Stimulated activated CD4-positive, alpha-beta T cell treated with anti-CD3 and anti-CD28 coated beads, TNF-alpha, amount 100 ng/mL, for 4 hours (primary cell): ENCODE results near the gene PCDH18.
"Not testable (repeated sequence)": the region's sequence is repeated elsewhere in the genome, so short reads cannot be mapped to it uniquely, and the experiment has no call there.

Experiments used
- DNase-seq, 3 experiments: peaks; one replicate each; pipeline ENCODE4 v3.0.0-alpha.2; 2020; ENCODE audit warnings: low read depth in 3 of 3

Gene PCDH18

DNA sequence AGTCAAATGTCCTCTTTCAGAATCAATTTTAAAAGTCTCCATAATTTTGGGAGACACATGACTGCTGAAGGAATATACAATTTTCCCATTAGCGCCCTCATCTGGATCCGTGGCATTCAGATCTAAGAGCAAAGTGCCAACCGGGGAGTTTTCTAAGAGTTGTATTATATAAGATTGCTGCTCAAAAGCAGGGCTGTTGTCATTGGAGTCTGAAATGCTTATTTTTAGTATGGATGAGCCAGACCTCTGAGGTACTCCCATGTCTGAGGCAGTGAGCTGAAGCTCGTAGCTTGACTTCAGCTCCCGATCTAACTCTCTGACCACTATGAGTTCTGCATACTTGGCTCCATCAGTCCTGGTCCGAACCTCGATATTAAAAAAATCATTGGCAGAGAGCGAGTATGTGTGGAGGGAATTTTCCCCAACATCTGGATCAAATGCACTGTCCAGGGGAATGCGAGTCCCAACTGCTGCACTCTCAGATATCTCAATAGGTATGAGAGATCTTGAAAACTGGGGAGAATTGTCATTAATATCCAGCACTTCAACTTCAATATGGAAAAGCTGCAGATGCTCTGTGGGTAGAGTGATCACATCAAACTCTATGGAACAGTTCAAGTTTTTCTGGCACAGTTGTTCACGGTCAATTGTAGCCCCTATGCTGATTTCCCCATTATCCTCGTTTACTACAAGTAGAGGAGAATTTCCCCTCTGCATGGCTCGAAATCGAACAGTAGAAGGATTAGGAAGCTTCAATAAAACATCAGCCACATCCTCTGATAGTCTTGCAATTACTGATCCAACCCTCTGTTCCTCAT, 917 bp downstream of the PCDH18 start:
- no peak for DNase-seq

DNA sequence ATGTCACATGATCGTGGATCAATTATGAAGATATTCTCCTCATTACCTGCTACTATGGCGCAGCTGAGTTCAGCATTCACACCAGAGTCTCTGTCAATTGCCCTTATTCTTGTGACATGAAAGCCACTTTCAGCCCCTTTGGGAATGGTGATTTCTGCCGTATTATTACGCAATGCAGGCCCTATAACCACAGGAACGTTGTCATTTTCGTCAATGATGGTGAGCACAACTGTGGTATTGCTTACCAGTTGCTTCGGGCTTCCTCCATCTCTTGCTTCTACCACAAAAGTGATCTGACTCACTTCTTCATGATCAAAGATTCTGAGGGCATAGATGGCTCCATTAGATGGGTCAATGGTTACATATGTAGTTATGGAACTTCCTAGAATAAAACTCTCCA, 2.1 kb downstream of the PCDH18 start:
- DNase-seq: no peak

DNA sequence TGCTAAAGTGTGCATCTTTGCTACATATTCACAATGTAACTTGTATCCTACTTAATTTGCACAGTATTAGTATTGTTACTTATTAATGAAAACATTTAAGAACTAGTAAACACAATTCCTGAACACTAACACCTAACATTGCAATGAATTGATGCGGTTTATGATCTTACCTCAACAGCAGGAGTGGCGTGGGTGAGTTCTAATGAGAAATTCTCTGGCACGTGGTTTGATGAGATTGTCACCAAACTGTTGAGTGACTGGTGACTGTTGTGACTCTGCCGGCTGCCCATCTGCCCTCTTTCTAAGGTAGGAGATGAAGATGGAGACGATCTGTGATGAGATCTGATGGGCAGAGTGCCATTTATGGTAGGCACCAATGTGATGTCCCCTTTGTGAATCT, 2.9 kb downstream of the PCDH18 start:
- no peak for DNase-seq

DNA sequence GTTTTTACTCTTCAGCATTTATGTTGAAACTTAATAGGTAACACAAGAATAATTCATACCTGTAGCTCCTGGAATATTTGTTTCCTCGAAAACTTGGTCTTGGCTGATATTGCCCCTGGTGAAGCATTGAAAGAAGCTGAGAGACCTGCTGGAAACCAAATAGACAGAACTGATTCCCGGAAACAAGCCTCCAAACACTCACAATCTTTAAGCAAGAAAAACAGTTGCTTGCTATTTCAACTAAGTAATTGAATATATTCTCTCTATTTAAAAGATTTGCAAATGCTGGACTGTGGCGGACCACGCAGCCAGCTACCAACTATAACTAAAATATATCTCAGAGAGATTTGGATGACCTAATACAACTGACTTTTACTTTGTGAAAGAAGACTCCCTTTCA, 3.6 kb downstream of the PCDH18 start:
- DNase-seq: no peak

DNA sequence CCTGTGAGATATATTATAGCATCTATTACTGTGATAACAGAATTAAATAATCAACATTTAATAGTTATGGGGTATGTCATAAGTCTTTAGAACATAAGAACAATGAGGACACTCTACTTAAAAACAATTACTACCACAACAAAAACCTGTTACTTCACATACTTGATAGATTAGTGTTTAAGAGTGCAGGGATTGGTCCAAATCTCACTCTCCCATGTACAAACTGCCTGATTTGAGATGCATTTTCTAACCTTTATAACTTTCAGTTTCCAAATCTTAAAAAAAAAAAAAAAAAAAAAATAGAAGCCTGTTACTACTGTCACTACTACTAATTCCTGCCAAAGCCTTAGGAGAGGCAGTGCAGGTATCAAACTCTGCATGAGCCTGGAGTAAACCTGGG, 5.6 kb downstream of the PCDH18 start:
- DNase-seq: no peak

DNA sequence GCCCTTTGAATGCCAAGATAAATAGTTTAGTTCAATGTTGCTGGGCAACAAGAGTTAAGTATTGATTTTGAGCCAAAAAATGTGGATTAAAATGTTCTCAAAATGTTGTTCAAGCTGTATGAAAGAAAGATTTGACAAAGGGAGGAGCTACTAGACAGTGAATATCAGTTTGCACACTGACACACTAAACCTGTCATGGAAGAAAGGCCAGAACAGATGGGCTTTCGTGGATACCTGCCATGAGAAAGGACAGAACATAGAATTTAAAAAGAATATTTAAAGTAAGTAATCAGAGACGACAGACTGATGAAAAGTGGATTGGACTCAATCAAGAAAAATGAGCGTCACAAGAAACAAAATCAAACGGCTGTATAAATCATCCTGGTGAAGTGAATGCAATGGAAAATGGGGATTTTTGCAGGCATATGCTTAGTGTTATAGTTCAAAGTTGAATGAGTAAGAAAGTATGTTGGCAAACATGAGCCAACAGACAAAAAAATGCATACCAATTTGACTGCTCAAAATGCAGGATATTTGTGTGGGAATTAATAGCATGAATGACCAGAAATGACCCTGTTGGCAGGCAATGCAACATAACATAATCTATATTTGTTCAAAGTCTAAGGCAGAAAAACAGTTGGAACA, 7.4 kb downstream of the PCDH18 start:
- DNase-seq: no peak

DNA sequence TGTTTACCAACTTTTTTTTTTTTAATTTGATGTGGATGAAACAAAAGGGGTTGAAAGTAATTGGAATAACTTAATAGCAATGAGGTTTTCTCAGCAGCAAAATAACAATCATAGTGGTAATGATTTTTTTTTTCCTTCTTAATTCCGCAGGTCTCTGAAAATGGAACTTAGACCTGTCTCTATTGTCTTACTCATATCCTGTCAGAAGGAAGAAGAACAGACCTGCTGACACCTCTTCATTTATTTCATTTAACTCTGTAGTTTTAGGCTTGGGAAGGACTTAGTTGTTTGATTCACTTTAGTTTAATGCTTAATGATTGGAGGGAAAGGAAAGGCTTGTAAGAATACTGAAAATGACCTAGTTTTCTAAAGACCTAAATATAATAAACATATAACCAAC, 9.0 kb downstream of the PCDH18 start:
- no peak for DNase-seq

DNA sequence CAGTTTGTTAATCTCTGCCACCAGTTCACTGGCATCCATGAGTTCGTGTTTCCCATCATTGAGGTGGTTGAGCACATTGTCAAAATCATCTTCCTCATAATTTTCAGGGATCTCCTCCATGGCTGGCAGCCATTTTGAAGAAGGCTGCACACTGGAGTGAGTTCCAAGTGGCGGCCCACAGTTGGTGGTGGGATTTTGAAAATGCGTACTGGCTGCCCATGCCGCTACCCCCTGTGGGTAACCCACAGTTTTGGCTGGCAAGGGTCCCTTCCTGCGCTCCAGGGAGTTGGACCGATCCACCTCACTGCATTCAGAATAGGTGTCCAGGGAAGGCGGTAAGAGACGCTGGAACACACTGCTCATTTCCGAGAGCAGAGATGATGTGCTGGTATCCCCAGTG, 11.2 kb downstream of the PCDH18 start:
- no peak for DNase-seq

DNA sequence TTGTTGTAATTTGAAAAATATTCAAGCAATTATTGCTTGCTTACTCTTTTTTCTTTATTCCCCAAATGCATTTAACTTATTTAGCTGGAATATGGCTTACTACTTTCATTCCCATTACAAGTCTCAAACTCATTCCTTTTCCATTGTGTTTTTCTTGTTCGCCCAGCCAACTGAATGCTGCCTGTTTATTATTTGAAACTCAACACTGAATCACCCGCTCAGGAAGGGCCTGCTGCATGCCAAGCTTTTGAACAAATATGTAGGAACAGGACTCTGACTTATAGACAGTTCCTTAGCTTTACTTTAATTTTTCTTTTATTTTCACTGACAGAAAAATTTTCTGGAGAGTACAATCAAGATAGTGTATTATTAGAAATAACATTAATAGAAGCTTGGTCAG, 12.9 kb downstream of the PCDH18 start:
- DNase-seq: no peak

DNA sequence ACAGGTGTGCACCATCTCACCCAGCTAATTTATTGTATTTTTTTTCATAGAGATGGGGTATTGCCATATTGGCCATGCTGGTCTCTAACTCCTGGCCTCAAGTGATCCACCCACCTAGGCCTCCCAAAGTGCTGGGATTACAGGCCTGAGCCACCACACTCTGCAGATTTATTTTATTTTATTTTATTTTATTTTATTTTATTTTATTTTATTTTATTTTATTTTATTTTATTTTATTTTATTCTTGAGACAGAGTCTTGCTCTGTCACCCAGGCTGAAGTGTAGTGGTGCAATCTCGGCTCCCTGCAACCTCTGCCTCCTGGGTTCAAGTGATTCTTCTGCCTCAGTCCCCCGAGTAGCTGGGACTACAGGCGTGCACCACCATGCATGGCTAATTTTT, 15.0 kb downstream of the PCDH18 start:
- not testable (repeated sequence) for DNase-seq

DNA sequence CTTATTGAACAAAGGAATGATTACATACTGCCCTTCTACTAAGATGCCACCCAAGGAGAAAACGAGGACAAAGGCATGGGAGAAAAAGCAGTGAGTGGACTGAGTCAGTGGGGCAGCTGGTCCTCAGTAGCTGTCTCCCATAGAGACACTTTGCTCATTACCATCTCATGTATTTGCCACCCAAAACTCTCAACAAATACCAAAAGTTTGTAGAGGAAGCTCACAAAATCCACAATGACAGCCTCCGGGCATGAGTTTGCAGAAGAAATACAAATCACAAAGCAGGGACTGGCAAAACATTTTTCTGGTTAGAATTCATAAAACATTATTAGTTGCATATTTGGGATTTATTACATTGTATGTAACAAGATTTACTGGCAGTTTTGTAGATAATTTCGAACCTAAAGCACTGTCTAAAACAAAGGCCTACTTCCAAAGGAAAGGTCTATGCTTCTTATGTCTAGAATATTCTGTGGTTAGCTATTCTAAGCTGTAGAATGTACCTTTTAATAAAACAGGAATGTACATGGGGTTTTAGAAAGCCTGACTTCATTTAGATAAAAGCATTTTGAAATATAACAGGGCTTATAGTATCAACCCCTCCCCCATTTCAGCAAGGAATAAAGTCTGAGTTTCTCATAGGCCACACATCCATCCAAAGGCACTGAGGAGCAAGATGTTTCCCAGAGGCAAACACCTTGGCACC, 17.7 kb downstream of the PCDH18 start:
- no peak for DNase-seq

DNA sequence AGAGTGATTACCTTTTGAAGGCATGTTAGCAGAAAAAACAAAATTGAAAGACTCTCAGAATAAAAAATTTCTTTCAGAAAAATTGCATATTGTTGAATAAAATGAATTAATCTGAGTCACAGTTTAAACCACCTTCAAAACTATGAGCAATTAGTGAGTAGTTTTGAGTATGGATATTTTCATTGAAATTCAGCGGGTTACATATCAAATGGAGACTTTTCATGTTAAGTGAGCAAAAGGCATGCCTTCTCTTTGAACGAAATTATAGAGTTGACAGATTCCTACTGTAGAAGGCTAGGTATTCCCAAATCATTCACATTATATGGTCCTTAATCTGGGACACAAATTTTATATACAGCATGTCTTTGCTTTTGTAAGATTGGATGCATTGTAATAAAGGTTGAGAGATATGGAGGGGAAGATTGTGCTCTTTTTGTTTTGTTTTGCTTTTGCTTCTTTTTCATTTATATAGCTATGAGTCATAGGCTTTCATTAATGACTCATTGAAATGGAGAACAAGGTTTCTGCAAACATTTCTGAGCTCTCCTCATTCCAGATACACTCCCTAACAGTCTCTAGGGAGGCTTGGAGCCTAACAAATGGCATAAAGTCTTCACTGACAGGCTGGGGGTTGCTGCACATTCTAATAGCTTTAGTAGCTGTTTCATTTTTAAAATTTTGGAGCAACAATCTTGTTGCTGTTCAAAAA, 21.6 kb downstream of the PCDH18 start:
- DNase-seq: no peak

DNA sequence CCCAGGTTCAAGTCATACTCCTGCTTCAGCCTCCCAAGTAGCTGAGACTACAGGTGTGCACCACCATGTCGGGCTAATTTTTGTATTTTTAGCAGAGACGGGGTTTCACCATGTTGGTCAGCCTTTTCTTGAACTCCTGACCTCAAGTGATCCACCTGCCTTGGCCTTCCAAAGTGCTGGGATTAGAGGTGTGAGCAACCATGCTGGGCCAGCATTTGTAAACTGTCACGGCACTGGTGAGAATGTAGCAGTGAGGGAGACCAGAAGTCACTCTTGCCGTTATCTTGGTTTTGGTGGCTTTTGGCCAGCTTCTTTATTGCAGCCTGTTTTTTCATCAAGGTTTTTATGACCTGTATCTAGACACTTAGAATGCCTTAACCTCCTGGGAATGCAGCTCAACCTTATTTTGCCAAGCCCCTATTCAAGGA, 22.4 kb downstream of the PCDH18 start:
- DNase-seq: no peak

DNA sequence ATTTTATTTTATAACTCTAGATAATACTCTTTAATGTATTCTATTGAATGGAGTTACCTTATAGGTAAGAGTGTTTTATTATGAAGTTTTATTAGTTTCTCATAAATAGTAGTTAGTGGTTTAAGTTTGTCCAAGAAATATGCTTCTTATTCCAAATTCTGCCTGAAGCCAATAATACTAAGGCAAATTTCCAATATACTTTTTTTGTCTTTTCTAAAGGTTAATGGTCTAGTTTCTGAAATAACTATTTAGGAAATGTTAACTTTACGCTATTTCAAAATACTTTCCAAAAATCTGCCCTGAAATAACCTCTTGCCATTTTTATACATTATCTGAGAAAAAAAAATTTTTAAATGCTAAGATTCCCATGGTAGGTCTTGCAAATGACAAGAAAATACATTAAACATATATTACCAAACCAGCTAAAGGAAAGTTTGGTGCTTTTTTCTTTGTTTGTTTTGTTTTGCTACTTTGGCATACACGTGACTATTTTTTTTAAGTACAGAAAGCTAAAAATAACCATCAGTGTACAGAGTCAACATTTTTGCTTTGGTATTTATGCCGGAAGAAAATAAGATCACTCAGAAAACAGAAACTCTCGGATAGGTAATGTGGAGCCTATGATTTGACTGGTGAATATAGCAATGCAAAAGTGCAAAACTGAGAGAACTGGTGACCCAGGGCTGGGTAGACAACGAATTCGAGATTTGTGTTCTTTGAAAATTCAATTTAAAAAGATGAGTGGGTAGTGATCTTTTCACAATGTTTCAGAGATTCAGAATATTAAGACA, 29.8 kb downstream of the PCDH18 start:
- DNase-seq: no peak

DNA sequence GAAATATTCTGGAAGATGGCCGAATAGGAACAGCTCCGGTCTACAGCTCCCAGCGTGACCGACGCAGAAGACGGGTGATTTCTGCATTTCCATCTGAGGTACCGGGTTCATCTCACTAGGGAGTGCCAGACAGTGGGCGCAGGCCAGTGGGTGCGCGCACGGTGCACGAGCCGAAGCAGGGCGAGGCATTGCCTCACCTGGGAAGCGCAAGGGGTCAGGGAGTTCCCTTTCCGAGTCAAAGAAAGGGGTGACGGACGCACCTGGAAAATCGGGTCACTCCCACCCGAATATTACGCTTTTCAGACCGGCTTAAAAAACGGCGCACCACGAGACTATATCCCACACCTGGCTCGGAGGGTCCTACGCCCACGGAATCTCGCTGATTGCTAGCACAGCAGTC, 36.0 kb downstream of the PCDH18 start:
- DNase-seq: not testable (repeated sequence)

DNA sequence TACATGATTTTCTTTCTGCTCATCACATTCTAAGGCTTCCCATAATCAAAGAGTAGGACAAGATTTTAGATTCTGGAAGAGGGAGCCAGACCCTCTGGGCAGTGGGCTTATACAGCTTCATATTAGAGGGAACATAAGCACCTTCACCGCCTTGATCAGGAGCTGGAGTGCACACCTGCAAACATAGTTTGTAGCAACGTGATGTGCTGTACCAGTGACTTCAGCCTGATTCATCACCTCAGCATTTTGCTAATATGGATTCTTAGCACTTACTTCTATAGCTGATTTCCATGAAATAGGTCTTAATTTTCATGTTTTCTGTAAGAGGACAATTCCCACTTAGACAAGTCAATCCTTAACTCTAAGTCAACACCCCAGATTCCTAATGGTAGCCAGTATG, 36.7 kb downstream of the PCDH18 start:
- no peak for DNase-seq

DNA sequence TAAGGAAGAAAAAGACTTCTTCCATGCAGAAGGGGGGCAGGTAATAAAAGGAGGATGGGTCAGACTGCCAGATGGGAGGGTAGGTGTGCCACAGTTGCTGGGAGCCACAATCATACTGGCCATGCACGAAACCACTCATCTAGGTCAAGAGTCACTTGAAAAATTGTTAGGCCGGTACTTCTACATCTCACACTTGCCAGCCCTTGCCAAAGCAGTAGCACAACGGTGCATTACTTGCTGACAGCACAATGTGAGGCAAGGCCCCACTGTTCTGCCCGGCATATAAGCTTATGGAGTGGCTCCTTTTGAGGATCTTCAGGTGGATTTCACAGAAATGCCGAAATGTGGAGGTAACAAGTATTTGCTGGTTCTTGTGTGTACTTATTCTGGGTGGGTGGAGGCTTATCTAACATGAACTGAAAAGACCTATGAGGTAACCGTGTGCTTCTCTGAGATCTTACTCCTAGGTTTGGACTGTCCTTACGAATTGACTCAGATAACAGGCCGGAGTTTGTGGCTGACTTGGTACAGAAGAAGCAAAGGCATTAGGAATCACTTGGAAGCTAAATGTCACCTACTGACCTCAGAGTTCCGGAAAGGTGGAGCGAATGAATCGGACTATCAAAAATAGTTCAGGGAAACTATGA, 48.9 kb downstream of the PCDH18 start:
- not testable (repeated sequence) for DNase-seq

DNA sequence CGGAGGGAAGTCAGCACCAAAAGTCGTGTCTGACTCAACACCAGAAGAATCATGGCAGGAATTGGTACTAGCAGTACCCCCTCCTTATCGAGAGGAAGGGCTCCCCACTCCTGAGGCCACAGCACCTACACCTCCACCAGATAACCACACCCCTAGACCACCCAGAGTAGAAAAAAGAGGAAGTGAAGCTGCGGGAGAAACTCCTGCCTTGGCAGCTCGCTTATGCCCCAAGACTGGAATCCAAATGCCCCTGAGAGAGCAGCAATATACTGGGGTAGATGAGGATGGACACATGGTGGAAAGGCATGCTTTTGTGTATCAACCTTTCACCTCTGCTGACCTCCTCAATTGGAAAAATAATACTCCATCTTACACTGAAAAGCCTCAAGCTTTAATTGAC, 52.6 kb downstream of the PCDH18 start:
- not testable (repeated sequence) for DNase-seq

DNA sequence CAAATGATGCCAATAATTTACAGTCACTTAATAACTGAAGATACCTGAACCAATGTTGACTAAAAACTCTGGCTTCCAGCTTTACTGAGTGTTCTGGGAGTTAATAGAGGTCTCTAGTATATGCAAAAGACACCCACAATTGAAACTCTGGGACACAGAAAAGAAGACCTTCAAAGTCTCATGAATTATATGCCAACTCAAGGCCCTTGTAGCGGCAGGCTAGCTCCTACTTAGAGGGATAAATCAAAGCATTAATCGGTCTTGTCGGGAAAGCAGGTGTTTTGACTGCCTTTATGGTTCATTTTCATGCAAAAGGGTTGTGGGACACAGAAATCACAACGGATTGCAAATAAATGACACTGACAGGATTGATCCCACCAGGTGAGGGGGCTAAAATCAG, 55.9 kb downstream of the PCDH18 start:
- no peak for DNase-seq

DNA sequence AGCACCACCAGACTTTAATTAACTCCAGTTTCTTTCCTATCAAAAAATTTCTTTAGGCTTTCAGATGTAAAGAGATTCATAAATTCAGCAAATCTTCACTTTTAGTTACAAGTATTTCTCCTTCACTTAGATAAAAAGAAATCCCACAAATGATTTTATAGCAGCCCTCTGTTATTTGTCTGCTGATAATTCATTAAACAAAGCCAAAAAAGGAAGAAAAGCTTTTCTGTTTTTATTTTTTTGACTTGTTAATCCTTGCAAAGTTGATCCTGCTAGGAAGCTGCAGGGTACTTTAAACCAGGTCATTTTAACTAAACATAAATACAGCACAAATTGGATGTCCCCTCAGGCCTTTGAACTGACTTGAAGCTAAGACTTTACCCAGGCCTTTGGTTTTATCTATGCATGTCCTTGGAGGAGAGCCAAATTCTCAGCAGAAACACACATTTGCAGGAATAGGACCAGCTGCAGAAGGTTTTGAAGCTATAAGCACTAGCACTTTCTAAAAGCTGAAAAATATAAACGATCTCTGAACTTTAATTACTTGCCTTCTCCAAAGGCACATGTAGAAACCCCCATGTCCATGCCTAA, 57.5 kb downstream of the PCDH18 start:
- no peak for DNase-seq

DNA sequence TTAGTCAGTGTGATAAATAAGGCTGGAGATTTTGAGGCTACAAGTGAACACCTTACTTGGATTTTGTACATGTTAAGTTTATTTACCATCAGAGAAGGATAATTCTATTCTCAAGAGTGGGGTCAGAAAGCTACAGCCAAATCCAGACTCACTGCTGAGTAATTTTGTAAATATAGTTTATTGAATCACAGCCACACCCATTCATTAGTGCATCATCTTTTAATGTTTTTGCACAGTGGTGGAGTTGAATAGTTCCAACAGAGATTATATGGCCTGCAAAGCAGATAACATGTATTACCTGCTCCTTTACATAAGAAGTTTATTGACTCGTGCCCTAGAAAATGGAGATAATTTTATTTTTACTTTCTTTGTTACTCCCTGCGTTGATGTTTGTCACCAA, 60.4 kb downstream of the PCDH18 start:
- no peak for DNase-seq
